KMS-11 (cell line): ENCODE results near the gene SRGAP1.

ENCODE experiments used
- H2AFZ ChIP-seq: fragments of 200-600 bp; sonication (generic); 2 replicates; pipeline ENCODE4 v1.6.1; 2016; ENCODE audit warnings: antibody characterized with exemption, mixed run types, low read depth
- H3K27ac ChIP-seq: fragments of 200-600 bp; sonication (generic); 2 replicates; pipeline ENCODE4 v1.6.1; 2016; ENCODE audit warnings: mild to moderate bottlenecking, mixed run types
- H3K27me3 ChIP-seq: fragments of 200-600 bp; sonication (generic); 2 replicates; pipeline ENCODE4 v1.6.1; 2017; ENCODE audit warnings: mild to moderate bottlenecking, low read depth, mixed run types, moderate library complexity; ENCODE audit not compliant: insufficient read depth
- H3K36me3 ChIP-seq: fragments of 200-600 bp; sonication (generic); 2 replicates; pipeline ENCODE4 v1.6.1; 2017; ENCODE audit warnings: mild to moderate bottlenecking, mixed run types; ENCODE audit not compliant: insufficient read depth
- H3K4me1 ChIP-seq: fragments of 200-600 bp; sonication (generic); 2 replicates; pipeline ENCODE4 v1.6.1; 2016; ENCODE audit warnings: mild to moderate bottlenecking, low read depth, mixed run types; ENCODE audit not compliant: poor library complexity, severe bottlenecking
- H3K4me2 ChIP-seq: fragments of 200-600 bp; sonication (generic); 2 replicates; pipeline ENCODE4 v1.7.0; 2016; ENCODE audit warnings: mild to moderate bottlenecking, mixed run types
- H3K4me3 ChIP-seq: fragments of 200-600 bp; sonication (generic); IDR thresholded peaks from 2 replicates; pipeline ENCODE4 v1.6.1; 2017; ENCODE audit warnings: low read depth, low read length, mixed read lengths; ENCODE audit not compliant: insufficient read depth
- H3K79me2 ChIP-seq: fragments of 200-600 bp; sonication (generic); 2 replicates; pipeline ENCODE4 v1.6.1; 2016; ENCODE audit warnings: low read depth, mixed run types; ENCODE audit not compliant: insufficient read depth
- H3K9ac ChIP-seq: fragments of 200-600 bp; sonication (generic); 2 replicates; pipeline ENCODE4 v1.6.1; 2016; ENCODE audit warnings: mild to moderate bottlenecking, mixed run types
- H4K20me1 ChIP-seq: fragments of 200-600 bp; sonication (generic); 2 replicates; pipeline ENCODE4 v1.6.1; 2016; ENCODE audit warnings: mild to moderate bottlenecking, mixed run types; ENCODE audit not compliant: insufficient read depth
- TF ChIP-seq, protein P1 (sequence below): fragments of 200-600 bp; sonication (generic); conservative IDR thresholded peaks from 2 replicates; pipeline ENCODE4 v1.6.1; 2017; ENCODE audit warnings: low read depth, mild to moderate bottlenecking, antibody characterized with exemption, low read length, moderate library complexity, mixed read lengths

Gene SRGAP1

GRCh38 chr12:63942464-63943241 lies 98.2 kb downstream of the SRGAP1 start:
- H3K79me2 ChIP-seq: no peaks in the 10 kb centered on the region
- no peak overlapping the region for H3K4me3 ChIP-seq
- H3K36me3 ChIP-seq: no peaks in the 10 kb centered on the region
- TF ChIP-seq, protein P1, sequence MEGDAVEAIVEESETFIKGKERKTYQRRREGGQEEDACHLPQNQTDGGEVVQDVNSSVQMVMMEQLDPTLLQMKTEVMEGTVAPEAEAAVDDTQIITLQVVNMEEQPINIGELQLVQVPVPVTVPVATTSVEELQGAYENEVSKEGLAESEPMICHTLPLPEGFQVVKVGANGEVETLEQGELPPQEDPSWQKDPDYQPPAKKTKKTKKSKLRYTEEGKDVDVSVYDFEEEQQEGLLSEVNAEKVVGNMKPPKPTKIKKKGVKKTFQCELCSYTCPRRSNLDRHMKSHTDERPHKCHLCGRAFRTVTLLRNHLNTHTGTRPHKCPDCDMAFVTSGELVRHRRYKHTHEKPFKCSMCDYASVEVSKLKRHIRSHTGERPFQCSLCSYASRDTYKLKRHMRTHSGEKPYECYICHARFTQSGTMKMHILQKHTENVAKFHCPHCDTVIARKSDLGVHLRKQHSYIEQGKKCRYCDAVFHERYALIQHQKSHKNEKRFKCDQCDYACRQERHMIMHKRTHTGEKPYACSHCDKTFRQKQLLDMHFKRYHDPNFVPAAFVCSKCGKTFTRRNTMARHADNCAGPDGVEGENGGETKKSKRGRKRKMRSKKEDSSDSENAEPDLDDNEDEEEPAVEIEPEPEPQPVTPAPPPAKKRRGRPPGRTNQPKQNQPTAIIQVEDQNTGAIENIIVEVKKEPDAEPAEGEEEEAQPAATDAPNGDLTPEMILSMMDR: no peak
- H3K4me2 ChIP-seq: no peak overlapping the region
- no peaks in the 10 kb centered on the region for H4K20me1 ChIP-seq
- no peak overlapping the region for H2AFZ ChIP-seq
- H3K9ac ChIP-seq: no peak overlapping the region
- no peaks in the 10 kb centered on the region for H3K27me3 ChIP-seq
- H3K4me1 ChIP-seq: no peaks in the 10 kb centered on the region
- H3K27ac ChIP-seq: no peak overlapping the region

- H4K20me1 ChIP-seq: no peaks in the 10 kb centered on the region
- H3K4me3 ChIP-seq: no peak overlapping the region
- H2AFZ ChIP-seq: no peak overlapping the region
- no peaks in the 10 kb centered on the region for H3K79me2 ChIP-seq
- no peaks in the 10 kb centered on the region for H3K27me3 ChIP-seq
- H3K4me1 ChIP-seq: no peaks in the 10 kb centered on the region
- H3K4me2 ChIP-seq: no peak overlapping the region
- TF ChIP-seq, protein P1: no peak
- H3K9ac ChIP-seq: no peak overlapping the region
- H3K36me3 ChIP-seq: no peaks in the 10 kb centered on the region
- H3K27ac ChIP-seq: no peak overlapping the region
Measured at GRCh38 chr12:63944034-63944579, 99.6 kb downstream of the SRGAP1 start.

DNA sequence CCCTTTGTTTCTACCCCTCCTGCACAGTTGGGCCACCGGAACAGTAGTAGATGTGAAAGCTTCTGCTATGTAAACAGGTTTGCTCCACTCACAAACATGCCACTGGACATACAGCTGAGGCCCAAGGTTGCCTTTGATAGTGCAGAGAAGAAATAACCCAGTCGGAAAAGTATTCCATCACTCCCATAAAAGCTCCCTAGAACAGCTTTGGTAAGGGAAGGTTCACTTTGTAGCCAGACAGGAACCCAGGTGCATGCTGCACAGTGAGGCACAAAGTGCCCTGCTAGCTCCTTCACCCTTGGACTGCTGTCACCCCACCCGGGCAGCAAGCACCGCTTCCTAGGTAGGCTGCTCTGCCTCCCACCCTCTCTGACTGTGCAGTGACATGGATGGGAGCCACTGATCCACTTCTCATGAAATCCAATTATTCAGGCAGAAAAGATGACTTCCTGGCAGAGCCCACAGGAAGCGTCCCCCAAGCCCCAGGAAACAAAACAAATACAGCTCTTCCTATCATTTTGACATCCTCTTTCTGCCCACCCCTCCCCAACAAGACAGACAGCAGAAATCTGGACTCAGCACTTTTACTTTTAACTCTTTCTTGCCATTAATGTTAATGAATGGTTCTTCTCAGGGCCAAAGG lies 100.2 kb downstream of the SRGAP1 start:
- Histone ChIP-seq H3K4me2 (no peak overlapping the region), H3K27ac (no peak overlapping the region), H3K36me3 (no peaks in the 10 kb centered on the region), H4K20me1 (no peaks in the 10 kb centered on the region), H3K9ac (no peak overlapping the region), H3K4me3 (no peak overlapping the region), H2AFZ (no peak overlapping the region), H3K79me2 (no peaks in the 10 kb centered on the region), H3K27me3 (no peaks in the 10 kb centered on the region), H3K4me1 (no peaks in the 10 kb centered on the region)
- TF ChIP-seq, protein P1: no peak

GRCh38 chr12:63945777-63946176 lies 101.3 kb downstream of the SRGAP1 start:
- TF ChIP-seq, protein P1: no peak
- H3K27ac ChIP-seq: no peak overlapping the region
- H3K4me2 ChIP-seq: no peak overlapping the region
- no peak overlapping the region for H3K4me3 ChIP-seq
- no peaks in the 10 kb centered on the region for H3K4me1 ChIP-seq
- no peaks in the 10 kb centered on the region for H3K27me3 ChIP-seq
- no peaks in the 10 kb centered on the region for H4K20me1 ChIP-seq
- H3K9ac ChIP-seq: no peak overlapping the region
- H3K36me3 ChIP-seq: no peaks in the 10 kb centered on the region
- H3K79me2 ChIP-seq: no peaks in the 10 kb centered on the region
- H2AFZ ChIP-seq: no peak overlapping the region
